NCI-H526 treated with DMSO at 0.1 percent for 48 hours (cell line): Measurements from ENCODE around the gene MPP2.
"Not testable (repeated sequence)": the region's sequence is repeated elsewhere in the genome, so short reads cannot be mapped to it uniquely, and the experiment has no call there.

ENCODE experiments used
- DNase-seq: peaks from one replicate; lab custom pipeline; 2025; lab: John Stamatoyannopoulos, UW

Gene MPP2

DNA sequence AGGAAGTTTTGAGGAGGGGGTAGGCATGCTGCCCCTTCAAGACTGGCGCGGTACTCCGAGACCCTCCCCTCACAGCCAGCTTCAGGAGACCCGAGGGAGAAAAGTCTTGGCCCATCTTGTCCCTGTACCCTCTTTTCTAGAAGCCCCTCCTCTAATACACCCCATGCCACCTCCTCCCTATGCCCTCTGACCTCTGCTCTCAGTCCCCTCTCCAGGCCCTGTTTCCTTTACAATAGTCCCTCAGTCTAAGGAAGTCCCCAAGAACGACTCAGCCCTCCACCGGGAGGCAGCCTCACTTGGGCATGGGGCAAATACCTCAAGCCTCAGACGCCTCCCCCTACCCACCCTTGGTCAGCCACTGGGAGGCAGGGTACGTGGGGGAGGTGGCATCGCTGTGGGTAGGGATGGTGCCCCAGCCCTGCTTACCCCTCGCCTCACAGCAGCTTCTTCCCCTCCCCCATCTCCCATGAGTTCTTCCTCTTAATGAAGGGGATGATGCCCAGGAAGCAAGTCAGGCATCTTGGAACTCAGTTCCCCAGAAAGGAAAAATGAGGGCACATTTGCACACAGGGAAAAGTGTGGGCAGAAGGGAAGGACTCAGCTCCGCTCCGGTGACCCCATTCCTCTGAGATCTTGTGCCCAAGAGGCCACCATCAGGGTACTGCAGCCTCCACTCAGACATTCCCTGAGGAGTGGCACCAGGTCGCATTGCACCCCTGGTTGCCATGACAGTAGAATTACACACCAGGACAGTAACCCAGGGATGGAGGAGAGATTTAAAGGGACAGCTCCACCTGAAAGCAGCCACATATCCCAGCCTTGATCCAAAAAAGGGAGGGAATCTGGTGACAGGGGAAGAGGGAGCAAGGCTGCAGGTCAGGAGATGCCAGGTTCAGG is 6.2 kb downstream of the MPP2 start:
- no peak for DNase-seq

- peak; percentile 80 for DNase-seq
These were observed 7.0 kb downstream of the MPP2 start for GRCh38 chr17:43900183-43900857.

- DNase-seq = no peak
These were observed 8.9 kb downstream of the MPP2 start for GRCh38 chr17:43898446-43898845.

DNA sequence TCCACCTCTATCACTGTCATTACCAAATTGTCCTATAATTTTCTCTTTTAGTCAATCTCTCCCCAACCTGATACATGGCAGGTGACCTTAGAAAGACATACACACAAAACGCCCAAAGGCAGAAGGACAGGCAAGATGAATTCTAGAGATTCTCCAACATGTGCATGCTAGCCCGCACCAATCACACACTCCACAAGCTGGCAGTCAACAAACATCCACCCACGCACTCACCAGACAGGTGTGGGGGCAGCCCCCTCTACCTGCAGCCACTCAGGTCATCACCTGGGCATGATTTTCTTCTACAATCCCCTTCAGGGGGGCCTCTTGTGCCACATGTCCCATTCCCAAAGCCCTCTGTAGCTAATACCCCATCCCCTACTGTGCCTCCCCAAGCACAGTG is 9.5 kb downstream of the MPP2 start:
- DNase-seq = no peak

DNA sequence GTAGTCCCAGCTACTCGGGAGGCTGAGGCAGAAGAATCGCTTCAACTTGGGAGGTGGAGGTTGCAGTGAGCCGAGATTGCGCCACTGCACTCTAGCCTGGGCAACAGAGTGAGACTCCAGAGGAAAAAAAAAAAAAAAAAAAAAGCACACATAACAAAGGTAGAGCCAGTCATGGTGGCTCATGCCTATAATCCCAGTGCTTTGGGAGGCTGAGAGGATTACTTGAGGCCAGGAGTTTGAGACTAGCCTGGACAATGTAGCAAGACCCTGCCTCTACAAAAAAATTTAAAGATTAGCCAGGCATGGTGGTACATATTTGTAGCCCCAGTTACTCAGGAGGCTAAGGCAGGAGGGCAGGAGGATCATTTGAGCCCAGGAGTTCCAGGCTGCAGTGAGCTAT is 12.8 kb downstream of the MPP2 start:
- DNase-seq = not testable (repeated sequence)

DNA sequence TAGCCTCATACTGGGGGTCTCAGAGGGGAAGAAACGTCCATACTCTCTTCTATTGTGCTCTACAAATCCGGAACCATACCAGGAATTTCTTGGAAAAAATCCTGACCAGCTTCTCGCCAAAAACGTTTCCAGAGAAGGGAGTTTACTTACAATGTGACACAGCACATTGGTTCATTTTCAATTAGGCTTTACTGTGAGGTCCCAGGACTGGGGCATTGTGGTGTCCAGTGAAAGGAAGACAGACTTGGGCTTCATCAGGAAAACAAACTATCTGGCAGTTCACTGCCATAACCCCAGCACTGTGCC is 14.7 kb downstream of the MPP2 start:
- DNase-seq = no peak

GRCh38 chr17:43891851-43892646 is 15.3 kb downstream of the MPP2 start:
- DNase-seq = peak; percentile 62

DNA sequence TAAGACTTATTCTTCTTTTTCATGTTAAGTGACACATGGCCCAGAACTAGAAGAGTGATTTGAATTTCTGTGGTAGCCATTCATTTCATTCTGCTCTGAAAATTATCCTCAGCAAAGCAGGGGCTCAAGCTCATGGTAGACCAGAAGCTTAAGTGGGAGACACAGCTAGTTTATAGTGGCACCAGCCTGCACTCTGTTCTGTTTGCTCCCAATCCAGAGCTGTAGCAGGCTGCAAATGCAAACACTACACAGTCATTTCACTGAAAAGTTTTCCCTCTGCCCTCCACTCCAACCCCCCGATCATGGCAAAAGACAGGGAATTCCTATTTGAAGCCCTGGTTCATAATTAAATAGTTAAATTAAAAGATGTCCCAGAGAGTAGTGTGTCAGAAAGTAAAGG is 17.1 kb downstream of the MPP2 start:
- DNase-seq = no peak

DNA sequence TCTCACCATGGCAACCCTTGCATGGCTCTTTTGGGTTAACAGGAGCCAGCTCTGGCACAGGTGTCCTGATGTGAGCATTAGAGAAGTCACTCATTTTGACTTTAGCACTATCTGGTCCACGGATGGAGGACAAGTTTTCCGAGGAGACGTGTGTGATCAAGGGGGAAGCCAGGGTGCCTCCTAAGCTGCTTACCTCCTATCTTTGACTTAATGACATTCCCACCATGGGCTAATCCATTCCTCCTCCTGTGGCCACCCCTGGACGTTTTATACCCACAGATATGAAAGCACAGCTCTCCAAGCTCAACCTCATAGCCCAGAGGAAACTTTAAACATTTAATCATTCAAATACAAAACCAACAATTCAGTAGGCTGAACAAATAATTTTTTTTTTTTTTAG is 18.8 kb downstream of the MPP2 start:
- no peak for DNase-seq

DNA sequence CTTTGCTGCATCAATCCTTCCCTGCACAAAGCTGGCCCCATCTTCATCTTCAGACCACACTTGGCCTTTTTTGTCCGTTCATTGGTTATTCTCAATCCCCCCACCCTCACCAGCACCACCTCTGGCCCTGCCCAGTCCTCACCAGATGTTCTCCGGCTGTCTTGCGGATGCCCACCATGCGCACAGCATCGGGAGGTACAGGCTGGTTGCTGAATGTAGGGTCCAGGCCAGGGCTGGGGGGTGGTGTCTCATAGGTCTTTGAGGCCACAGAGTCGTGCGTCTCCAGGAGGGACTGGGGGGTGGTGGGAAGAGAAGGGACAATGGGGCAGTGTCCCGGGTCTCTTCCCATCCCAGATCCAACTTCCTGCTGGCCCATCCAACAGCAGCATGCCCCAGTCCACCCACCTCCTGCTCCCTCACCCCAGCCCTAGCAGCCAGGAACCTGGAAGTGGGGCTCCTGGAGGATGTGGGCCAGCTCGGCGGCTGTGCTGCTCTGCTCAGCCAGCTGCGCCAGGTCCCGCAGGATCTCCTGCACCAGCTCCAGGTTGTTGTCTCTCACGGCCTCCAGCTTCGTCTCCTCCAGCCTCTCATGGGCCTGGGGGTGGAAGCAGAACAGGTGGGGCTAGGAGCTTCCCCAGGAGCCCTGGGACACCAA is 24.4 kb downstream of the MPP2 start:
- DNase-seq = no peak

- no peak for DNase-seq
These were observed 25.4 kb downstream of the MPP2 start for GRCh38 chr17:43881758-43882505.

DNA sequence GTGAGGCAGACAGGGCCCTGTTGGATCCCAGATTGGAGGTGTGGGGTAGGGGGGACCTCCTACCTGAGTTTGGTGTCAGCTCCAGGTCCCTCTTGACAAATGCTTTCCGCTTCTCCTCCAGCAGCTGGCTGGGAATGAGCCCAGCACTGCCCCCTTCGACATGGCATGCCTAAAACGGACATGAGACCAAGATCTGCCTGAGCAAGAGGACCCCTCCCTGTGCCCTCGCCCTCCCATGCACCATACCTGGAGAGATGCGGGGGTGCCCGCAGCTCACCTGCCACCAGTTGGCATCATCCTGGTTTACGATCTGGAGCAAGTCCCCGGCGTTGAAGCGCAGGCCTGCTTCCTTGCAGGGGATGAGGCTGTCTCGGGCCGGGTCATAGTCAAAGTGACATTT is 26.2 kb downstream of the MPP2 start:
- DNase-seq = no peak

GRCh38 chr17:43880420-43880991 is 26.8 kb downstream of the MPP2 start:
- DNase-seq = no peak

DNA sequence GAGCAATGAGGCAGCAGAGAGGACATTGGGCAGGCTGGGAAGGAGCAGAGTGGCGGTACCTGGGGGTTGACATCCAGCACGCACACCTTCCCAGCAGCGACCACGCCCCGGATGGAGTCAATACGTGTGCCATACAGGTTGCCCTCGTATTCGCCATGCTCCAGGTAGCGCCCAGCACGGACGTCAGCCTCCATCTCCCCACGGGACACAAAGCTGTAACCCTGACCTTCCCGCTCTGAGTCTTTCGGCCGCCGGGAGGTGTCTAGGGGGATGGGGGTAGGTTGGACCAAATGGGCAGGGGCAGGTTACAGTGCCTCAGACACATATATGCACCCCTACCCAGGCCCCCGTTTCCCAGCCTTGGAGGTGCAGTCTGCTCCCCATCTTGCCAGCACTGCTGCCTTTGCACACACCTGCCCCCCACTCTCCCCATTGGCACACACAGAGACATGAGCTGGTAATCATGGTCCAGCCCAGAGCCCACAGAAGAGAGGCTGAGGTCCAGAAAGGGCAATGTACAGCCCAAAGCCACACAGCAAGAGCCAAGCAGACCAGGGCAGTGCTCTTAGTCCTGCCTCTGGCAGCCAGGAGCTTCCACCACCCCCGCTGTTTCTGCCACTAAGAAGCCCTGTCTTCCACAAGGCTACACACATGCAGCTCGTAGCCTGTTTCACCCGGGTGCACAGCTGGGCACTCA is 27.5 kb downstream of the MPP2 start:
- DNase-seq = no peak

DNA sequence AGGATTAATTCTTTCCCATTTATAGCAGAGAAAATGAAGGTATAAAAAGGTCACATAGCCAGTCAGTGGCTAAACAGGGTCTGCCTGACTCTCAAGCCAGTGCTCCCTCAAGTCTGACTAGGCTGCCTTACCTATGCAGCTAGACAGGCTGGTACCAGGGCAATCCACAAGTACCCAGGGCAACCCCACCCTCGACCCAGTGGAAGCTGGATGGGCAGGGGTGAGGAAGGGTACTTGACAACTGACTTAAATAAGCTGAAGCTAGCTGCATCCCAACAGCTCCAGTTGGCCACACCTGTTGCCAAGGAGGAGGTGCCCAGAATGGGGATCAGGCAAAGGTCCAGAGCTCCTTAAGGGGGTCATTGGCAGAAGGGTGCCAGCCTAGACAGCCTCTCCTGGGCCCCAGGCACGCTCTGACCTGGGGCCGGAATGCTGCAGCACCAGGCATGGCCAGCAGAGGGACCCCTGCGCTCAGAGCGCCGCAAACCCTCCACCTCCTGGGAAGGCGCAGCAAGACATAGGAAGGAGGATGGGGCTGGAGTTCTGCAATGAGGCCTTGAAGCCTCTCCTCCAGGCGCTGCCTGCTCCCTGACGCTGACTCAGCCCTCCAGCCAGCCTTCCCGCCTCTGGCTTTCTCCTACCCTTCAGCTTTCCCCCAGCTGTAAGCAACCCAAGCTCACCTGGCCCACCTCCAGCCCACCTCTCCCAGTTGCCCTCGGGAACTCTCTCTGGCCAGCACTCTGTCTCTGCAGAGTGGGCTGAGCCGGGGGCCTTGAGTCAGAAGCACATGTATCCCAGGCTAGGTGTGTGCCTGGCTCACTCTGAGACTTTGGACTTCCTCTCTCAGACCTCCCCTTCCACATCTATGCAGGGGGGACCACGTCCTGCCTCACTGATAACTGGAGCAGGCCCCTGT is 28.8 kb downstream of the MPP2 start:
- peak; percentile 27 for DNase-seq

GRCh38 chr17:43877451-43878155 is 29.7 kb downstream of the MPP2 start:
- no peak for DNase-seq

DNA sequence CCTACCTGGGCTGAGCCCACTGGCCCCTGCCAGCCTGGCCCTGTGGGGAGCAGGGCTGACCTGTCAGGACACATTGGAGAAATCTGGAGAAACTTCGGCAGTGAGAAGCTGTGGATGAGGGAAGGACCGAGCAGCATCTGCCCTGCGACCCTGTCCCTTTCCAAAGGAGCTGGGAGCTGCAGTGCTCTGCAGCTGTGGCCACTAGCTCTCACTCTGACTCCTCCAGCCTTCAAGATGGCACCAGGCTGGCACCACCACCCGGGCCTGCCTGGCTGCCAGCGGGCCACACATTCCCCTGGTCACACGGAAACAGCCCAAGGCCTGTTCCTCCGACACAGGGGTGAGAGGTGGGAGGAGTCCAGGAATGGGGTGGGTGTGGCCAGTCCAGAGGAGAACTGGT is 30.3 kb downstream of the MPP2 start:
- DNase-seq = no peak

- no peak for DNase-seq
These were observed 31.7 kb downstream of the MPP2 start for GRCh38 chr17:43875476-43876147.
